A673 (cell line): ENCODE results near the gene SIRT6. TPM values are rescaled to one million over a fixed set of nuclear protein-coding genes. Genes with fewer than 3 reads are reported as not detected.

Source experiments
- BruUV-seq: library from RNA; stranded (reverse); fragments of 400-500 nt; replicated peaks from 2 replicates; lab custom pipeline; 2021; lab: Mats Ljungman, UMichigan
- CTCF ChIA-PET: fragments of 300-600 bp; sonication (Branson Sonifier 250); formaldehyde crosslinking; loops from one replicate; lab custom pipeline; 2022; ENCODE audit warnings: antibody characterized with exemption; lab: Charles Lee
- POLR2A ChIA-PET: fragments of 300-600 bp; sonication (Branson Sonifier 250); formaldehyde crosslinking; loops from one replicate; lab custom pipeline; 2022; ENCODE audit warnings: antibody characterized with exemption; ENCODE audit not compliant: low non-redundant PET; lab: Charles Lee
- DNase-seq: peaks from one replicate; pipeline ENCODE4 v3.0.0-alpha.2; 2015; ENCODE audit warnings: low spot score
- H3K27ac ChIP-seq: fragments of 200-600 bp; sonication (generic); 2 replicates; pipeline ENCODE4 v1.5.1; 2016; ENCODE audit warnings: mixed run types, low read depth, mild to moderate bottlenecking, mixed read lengths, antibody characterized with exemption, low read length; ENCODE audit not compliant: poor library complexity, severe bottlenecking
- H3K27me3 ChIP-seq: fragments of 200-600 bp; sonication (generic); replicated peaks from 2 replicates; pipeline ENCODE4 v1.6.1; 2017; ENCODE audit warnings: mixed run types, low read depth, mild to moderate bottlenecking, mixed read lengths, antibody characterized with exemption, low read length; ENCODE audit not compliant: insufficient read depth, poor library complexity
- H3K36me3 ChIP-seq: fragments of 200-600 bp; sonication (generic); 2 replicates; pipeline ENCODE4 v1.6.1; 2016; ENCODE audit warnings: mixed run types, mild to moderate bottlenecking, mixed read lengths, antibody characterized with exemption, low read length; ENCODE audit not compliant: insufficient read depth, poor library complexity, severe bottlenecking
- H3K4me1 ChIP-seq: fragments of 200-600 bp; sonication (generic); 2 replicates; pipeline ENCODE4 v1.6.1; 2017; ENCODE audit warnings: mixed run types, mild to moderate bottlenecking, mixed read lengths, antibody characterized with exemption, low read length; ENCODE audit not compliant: insufficient read depth, poor library complexity, severe bottlenecking
- H3K4me3 ChIP-seq: fragments of 200-600 bp; sonication (generic); 2 replicates; pipeline ENCODE4 v1.5.1; 2016; ENCODE audit warnings: low read depth, mixed run types, mild to moderate bottlenecking, mixed read lengths, low read length; ENCODE audit not compliant: poor library complexity, severe bottlenecking
- H3K9me3 ChIP-seq: fragments of 200-600 bp; sonication (generic); 2 replicates; pipeline ENCODE4 v1.6.1; 2016; ENCODE audit warnings: mixed run types, low read depth, mild to moderate bottlenecking, mixed read lengths, antibody characterized with exemption, low read length; ENCODE audit not compliant: poor library complexity, severe bottlenecking
- EZH2 ChIP-seq: fragments of 200-600 bp; sonication (generic); IDR thresholded peaks from 2 replicates; pipeline ENCODE4 v1.6.1; 2017; ENCODE audit warnings: borderline replicate concordance, low read depth, mild to moderate bottlenecking, mixed read lengths, antibody characterized with exemption, low read length; ENCODE audit not compliant: poor library complexity, severe bottlenecking
- intact Hi-C: fragments of 100-400 bp; cut with micrococcal nuclease; formaldehyde crosslinking; loops from one replicate; pipeline ENCODE4 v1.10.0; 2022; ENCODE audit not compliant: unreplicated experiment
- total RNA-seq: library from RNA; stranded (reverse); gene quantifications from 2 replicates; pipeline ENCODE4 v1.2.3, GENCODE V29; 2021
- TF ChIP-seq, protein P1 (sequence below): fragments of 300-800, 200-600 bp; sonication (generic); conservative IDR thresholded peaks from 2 replicates; pipeline ENCODE4 v1.5.1; 2017; ENCODE audit warnings: low read depth, mild to moderate bottlenecking, antibody characterized with exemption, low read length, moderate library complexity, mixed read lengths

Gene SIRT6
- total RNA-seq, 1 experiment from 2014 or later: 36.3 TPM

DNA sequence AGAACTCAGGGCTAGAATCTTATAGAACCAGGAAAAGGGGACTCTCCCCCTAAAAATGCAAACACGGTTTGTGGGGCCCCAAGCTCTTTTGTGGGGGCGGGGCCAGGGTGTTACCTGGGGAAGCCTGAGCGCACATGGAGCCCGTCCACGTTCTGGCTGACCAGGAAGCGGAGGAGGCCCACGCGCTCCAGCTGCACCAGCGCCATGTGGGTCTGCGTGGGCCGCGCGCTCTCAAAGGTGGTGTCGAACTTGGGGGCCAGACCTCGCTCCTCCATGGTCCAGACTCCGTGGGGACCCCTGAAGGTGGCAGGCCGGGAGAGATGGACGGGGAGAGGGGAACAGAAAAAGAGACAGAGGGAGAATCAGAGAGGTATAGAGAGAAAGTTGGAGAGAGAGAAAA lies 3.4 kb downstream of the SIRT6 start:
- BruUV-seq: no TSS peak
- Histone ChIP-seq H3K36me3 (peaks cover 2% of the 10 kb centered on the region), H3K27ac (no peak overlapping the region), H3K9me3 (no peaks in the 10 kb centered on the region), H3K4me1 (peaks cover 4% of the 10 kb centered on the region), H3K4me3 (no peak overlapping the region), H3K27me3 (no peaks in the 10 kb centered on the region)
- ChIA-PET POLR2A (no interaction called here), CTCF (no interaction called here)
- TF ChIP-seq, protein P1, sequence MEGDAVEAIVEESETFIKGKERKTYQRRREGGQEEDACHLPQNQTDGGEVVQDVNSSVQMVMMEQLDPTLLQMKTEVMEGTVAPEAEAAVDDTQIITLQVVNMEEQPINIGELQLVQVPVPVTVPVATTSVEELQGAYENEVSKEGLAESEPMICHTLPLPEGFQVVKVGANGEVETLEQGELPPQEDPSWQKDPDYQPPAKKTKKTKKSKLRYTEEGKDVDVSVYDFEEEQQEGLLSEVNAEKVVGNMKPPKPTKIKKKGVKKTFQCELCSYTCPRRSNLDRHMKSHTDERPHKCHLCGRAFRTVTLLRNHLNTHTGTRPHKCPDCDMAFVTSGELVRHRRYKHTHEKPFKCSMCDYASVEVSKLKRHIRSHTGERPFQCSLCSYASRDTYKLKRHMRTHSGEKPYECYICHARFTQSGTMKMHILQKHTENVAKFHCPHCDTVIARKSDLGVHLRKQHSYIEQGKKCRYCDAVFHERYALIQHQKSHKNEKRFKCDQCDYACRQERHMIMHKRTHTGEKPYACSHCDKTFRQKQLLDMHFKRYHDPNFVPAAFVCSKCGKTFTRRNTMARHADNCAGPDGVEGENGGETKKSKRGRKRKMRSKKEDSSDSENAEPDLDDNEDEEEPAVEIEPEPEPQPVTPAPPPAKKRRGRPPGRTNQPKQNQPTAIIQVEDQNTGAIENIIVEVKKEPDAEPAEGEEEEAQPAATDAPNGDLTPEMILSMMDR: no peak
- DNase-seq: no peak
- intact Hi-C loops: no loop called here

DNA sequence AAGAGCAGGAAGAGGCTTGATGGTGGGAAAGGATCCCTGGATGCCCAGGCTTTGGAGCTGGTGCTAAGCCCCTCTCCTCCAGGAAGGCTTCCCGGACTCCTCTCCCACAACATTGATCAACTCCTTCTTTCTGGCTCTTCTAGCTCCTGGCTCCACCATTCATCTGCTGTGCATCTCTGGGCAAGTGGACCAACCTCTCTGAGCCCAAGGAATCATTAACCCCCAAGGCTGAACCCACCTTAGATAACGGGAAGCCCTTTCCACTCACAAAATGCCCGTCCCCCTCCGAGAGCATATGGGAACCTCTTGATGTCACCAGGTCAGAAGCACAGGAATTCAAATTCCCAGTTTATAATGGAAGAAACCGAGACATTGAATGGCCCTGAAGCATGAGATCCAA lies 5.2 kb downstream of the SIRT6 start:
- Histone ChIP-seq H3K27me3 (peaks cover 8% of the 10 kb centered on the region), H3K4me3 (no peak overlapping the region), H3K36me3 (peaks cover 2% of the 10 kb centered on the region), H3K4me1 (no peaks in the 10 kb centered on the region), H3K9me3 (no peaks in the 10 kb centered on the region), H3K27ac (no peak overlapping the region)
- no peak for DNase-seq
- CTCF ChIA-PET: no interaction called here
- no peak for TF ChIP-seq EZH2
- TF ChIP-seq, protein P1: no peak
- no TSS peak for BruUV-seq
- POLR2A ChIA-PET: no interaction called here
- intact Hi-C loops: no loop called here

- POLR2A ChIA-PET: no interaction called here
- peaks cover 2% of the 10 kb centered on the region for H3K36me3 ChIP-seq
- CTCF ChIA-PET: no interaction called here
- TF ChIP-seq, protein P1: no peak
- no peak for TF ChIP-seq EZH2
- H3K27me3 ChIP-seq: peaks cover 8% of the 10 kb centered on the region
- no peaks in the 10 kb centered on the region for H3K4me1 ChIP-seq
- BruUV-seq: no TSS peak
- H3K4me3 ChIP-seq: no peak overlapping the region
- H3K27ac ChIP-seq: no peak overlapping the region
- H3K9me3 ChIP-seq: no peaks in the 10 kb centered on the region
- DNase-seq: no peak
- intact Hi-C loops: no loop called here
These were observed 6.8 kb downstream of the SIRT6 start for GRCh38 chr19:4175669-4175931.
